HEK293T (cell line): Measurements from ENCODE around the gene CDK5RAP2.
"Not testable (repeated sequence)": the region's sequence is repeated elsewhere in the genome, so short reads cannot be mapped to it uniquely, and the experiment has no call there.

Experiments used
- CTCF ChIA-PET: fragments of 350-600 bp; formaldehyde crosslinking; extraction: SDS; loops from one replicate; lab custom pipeline; 2021; ENCODE audit warnings: antibody characterized with exemption, inconsistent platforms; lab: Yijun Ruan, JAX
- POLR2A ChIA-PET: fragments of 350-600 bp; formaldehyde crosslinking; extraction: SDS; loops from one replicate; lab custom pipeline; 2020; ENCODE audit warnings: antibody characterized with exemption, inconsistent platforms; lab: Yijun Ruan, JAX
- DNase-seq: peaks from one replicate; pipeline ENCODE4 v3.0.0; 2012; ENCODE audit warnings: mixed read lengths; ENCODE audit errors: extremely low spot score
- ARNT ChIP-seq: fragments of 450-650 bp; IDR thresholded peaks from 2 replicates; pipeline ENCODE4 v1.6.1; 2017; ENCODE audit warnings: mild to moderate bottlenecking
- BHLHE40 ChIP-seq: fragments of 450-650 bp; IDR thresholded peaks from 2 replicates; pipeline ENCODE4 v1.6.1; 2016; ENCODE audit warnings: mild to moderate bottlenecking, moderate library complexity, borderline replicate concordance
- CTBP1 ChIP-seq: fragments of 450-650 bp; IDR thresholded peaks from 2 replicates; pipeline ENCODE4 v1.6.1; 2016; ENCODE audit warnings: borderline replicate concordance
- ELF4 ChIP-seq: fragments of 450-650 bp; IDR thresholded peaks from 2 replicates; pipeline ENCODE4 v1.6.1; 2017; ENCODE audit warnings: antibody characterized with exemption
- FOXA1 ChIP-seq: fragments of 450-650 bp; IDR thresholded peaks from 2 replicates; pipeline ENCODE4 v1.6.1; 2016; ENCODE audit warnings: mild to moderate bottlenecking
- FOXK2 ChIP-seq: fragments of 450-650 bp; IDR thresholded peaks from 2 replicates; pipeline ENCODE4 v1.6.1; 2016; ENCODE audit warnings: mild to moderate bottlenecking
- FOXM1 ChIP-seq: fragments of 450-650 bp; IDR thresholded peaks from 2 replicates; pipeline ENCODE4 v1.6.1; 2017; ENCODE audit warnings: mild to moderate bottlenecking, borderline replicate concordance
- HDGF ChIP-seq: fragments of 450-650 bp; IDR thresholded peaks from 2 replicates; pipeline ENCODE4 v1.6.1; 2017; ENCODE audit warnings: antibody characterized with exemption, borderline replicate concordance
- L3MBTL2 ChIP-seq: fragments of 450-650 bp; conservative IDR thresholded peaks from 2 replicates; pipeline ENCODE4 v1.6.1; 2016; ENCODE audit warnings: mild to moderate bottlenecking
- LEF1 ChIP-seq: fragments of 450-650 bp; IDR thresholded peaks from 2 replicates; pipeline ENCODE4 v1.6.1; 2017; ENCODE audit warnings: mild to moderate bottlenecking, borderline replicate concordance
- NFRKB ChIP-seq: fragments of 450-650 bp; IDR thresholded peaks from 2 replicates; pipeline ENCODE4 v1.6.1; 2016; ENCODE audit warnings: mild to moderate bottlenecking, moderate library complexity
- SP1 ChIP-seq: fragments of 450-650 bp; IDR thresholded peaks from 2 replicates; pipeline ENCODE4 v1.6.1; 2017
- SUZ12 ChIP-seq: fragments of 450-650 bp; IDR thresholded peaks from 2 replicates; pipeline ENCODE4 v1.6.1; 2016; ENCODE audit warnings: mild to moderate bottlenecking
- TARDBP ChIP-seq: fragments of 450-650 bp; IDR thresholded peaks from 2 replicates; pipeline ENCODE4 v1.6.1; 2016
- ZNF384 ChIP-seq: fragments of 450-650 bp; IDR thresholded peaks from 2 replicates; pipeline ENCODE4 v1.6.1; 2016
- TF ChIP-seq, protein P1 (sequence below): fragments of 450-650 bp; IDR thresholded peaks from 2 replicates; pipeline ENCODE4 v1.6.1; 2016

Gene CDK5RAP2

DNA sequence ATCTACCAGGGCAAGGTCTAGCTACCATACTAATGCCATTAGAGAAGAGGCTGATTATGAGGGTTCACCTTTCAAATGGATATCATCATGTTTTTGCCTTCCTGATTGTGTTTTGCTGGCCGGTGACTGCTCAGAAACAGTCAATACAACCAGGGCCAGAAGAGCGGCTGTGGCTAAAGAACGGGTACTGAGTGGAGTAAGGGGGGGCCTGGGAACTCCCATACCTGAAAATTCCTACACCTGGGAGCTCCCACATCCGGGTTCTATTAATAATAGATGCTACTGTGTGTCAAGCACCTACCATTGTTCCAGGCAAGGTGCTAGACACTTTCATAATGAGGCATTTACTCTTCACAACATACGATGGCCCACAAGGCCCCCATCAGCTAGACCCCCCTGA, 79.2 kb downstream of the CDK5RAP2 start:
- ChIA-PET CTCF (no interaction called here), POLR2A (no interaction called here)

DNA sequence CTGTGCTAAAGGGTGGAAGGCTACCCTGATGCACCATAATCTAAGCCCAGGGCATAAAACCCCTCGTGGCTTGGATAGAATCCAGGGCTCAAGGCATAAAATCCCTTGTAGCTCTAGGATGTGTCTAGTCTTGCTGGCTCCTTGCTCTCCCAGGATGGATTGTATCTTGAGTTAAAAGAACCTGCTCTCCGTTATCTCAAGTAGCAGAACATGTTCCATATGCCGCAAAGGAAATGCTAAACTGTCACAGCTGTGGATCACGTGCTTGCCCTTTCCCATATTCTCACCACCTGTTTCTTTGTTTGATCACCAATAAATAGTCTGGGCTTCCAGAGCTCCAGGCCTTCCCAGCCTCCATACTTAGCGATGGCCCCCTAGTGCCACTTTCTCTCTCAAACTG, 82.1 kb downstream of the CDK5RAP2 start:
- DNase-seq, POLR2A ChIA-PET, CTCF ChIA-PET: not testable (repeated sequence)

More for the DNA sequence above, 79.2 kb downstream of the CDK5RAP2 start:
- no peak for DNase-seq
- TF ChIP-seq FOXK2 (no peak), ELF4 (no peak), BHLHE40 (no peak), FOXM1 (no peak), FOXA1 (no peak), L3MBTL2 (no peak), LEF1 (no peak), SUZ12 (no peak), CTBP1 (no peak), SP1 (no peak), ZNF384 (no peak)
- TF ChIP-seq, protein P1, sequence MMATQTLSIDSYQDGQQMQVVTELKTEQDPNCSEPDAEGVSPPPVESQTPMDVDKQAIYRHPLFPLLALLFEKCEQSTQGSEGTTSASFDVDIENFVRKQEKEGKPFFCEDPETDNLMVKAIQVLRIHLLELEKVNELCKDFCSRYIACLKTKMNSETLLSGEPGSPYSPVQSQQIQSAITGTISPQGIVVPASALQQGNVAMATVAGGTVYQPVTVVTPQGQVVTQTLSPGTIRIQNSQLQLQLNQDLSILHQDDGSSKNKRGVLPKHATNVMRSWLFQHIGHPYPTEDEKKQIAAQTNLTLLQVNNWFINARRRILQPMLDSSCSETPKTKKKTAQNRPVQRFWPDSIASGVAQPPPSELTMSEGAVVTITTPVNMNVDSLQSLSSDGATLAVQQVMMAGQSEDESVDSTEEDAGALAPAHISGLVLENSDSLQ = no peak

DNA sequence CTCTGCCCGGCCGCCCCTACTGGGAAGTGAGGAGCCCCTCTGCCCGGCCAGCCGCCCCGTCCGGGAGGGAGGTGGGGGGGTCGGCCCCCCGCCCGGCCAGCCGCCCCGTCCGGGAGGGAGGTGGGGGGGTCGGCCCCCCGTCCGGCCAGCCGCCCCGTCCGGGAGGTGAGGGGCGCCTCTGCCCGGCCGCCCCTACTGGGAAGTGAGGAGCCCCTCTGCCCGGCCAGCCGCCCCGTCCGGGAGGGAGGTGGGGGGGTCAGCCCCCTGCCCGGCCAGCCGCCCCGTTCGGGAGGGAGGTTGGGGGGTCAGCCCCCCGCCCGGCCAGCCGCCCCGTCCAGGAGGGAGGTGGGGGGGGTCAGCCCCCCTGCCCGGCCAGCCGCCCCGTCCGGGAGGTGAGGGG, 83.5 kb downstream of the CDK5RAP2 start:
- POLR2A ChIA-PET, CTCF ChIA-PET, DNase-seq: not testable (repeated sequence)

DNA sequence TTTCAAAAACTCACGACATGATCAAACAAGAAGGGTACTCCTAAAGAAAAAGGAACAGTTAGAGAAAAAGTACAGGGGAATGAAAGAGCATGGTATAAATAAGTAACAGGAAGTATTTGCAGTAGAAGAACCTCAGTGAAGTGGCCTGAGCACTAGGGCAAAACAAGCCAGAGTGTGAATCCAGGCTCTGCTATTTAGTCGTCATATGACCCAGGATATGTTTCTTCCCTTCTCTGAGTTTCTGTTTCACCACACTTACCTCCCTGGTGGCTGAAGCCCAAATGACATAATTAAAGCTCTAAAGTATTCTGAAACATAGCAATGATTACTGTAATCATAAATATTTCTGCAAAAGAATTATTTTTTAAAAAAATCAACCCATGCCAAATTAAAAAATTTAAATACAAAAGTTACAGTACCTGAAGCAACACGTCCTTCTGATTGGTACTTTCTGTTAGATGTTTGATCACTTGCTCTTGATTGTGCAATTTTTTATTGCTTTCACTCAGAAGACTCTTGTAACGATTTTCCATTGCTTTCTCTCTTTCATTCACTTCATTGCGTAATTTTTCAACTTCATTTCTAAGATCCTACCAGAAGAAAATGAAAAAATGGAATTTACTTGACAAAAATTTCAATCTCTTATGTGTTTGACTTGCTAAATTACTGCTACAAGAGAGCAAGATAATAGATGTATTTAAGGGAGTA, 88.9 kb downstream of the CDK5RAP2 start:
- POLR2A ChIA-PET = no interaction called here
- DNase-seq = no peak
- CTCF ChIA-PET = no interaction called here
- TF ChIP-seq LEF1 = no peak
- TF ChIP-seq SP1 = no peak
- TF ChIP-seq FOXK2 = no peak
- TF ChIP-seq ARNT = no peak
- no peak for TF ChIP-seq HDGF
- TF ChIP-seq FOXM1 = no peak
- TF ChIP-seq ELF4 = no peak
- no peak for TF ChIP-seq FOXA1
- TF ChIP-seq, protein P1 = no peak

DNA sequence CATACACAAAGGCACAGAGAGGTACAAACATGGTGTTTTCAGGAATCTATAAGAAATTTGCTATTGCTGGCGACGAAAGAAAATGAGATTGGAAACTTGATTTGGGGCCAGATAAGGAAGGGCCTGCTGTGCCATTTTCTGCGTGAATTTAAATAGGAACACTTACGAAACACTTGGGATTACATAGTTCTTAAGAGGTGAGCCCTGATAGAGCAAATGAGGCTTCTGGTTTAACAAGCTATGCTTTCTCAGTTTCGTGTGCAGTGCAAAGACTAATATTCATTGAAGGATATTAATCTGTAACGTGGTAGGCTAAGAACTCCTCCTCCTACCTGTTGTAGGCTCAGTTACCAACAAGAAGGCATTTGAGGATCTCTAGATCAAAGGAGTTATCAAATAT, 93.1 kb downstream of the CDK5RAP2 start:
- DNase-seq = no peak
- TF ChIP-seq LEF1 (no peak), ELF4 (no peak), TARDBP (no peak), SP1 (no peak), NFRKB (no peak), FOXK2 (no peak), FOXA1 (no peak), L3MBTL2 (no peak), FOXM1 (no peak), SUZ12 (no peak), HDGF (no peak), ARNT (no peak), BHLHE40 (no peak), CTBP1 (no peak), ZNF384 (no peak)
- TF ChIP-seq, protein P1 = no peak
- CTCF ChIA-PET = no interaction called here
- POLR2A ChIA-PET = no interaction called here

DNA sequence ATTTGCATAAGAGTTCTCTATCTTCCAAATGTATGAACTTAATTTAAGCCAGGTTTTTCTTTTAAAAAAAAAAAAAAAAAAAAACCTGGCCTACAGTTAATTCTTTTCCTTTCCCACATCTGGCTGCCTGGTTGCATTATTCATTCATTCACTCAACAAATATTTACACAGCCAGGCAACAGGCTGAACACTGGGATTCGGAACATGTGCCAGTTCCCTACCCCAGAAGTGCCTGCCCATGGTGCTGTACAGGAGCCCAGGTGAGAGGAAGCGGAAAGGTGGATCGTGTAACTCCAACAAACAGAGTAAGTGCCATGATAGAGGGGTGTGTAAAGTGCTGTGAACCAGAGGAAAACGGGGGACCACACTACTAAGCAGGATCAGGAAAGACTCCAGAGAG, 93.6 kb downstream of the CDK5RAP2 start:
- POLR2A ChIA-PET = no interaction called here
- TF ChIP-seq SUZ12 = no peak
- no peak for TF ChIP-seq ELF4
- no peak for TF ChIP-seq HDGF
- no peak for TF ChIP-seq ARNT
- TF ChIP-seq, protein P1 = no peak
- no peak for TF ChIP-seq NFRKB
- TF ChIP-seq L3MBTL2 = no peak
- no peak for TF ChIP-seq LEF1
- no peak for TF ChIP-seq CTBP1
- TF ChIP-seq SP1 = no peak
- no peak for TF ChIP-seq ZNF384
- no peak for TF ChIP-seq FOXA1
- no peak for DNase-seq
- CTCF ChIA-PET = no interaction called here
